ENCODE data around the gene SF3A2.

DNA sequence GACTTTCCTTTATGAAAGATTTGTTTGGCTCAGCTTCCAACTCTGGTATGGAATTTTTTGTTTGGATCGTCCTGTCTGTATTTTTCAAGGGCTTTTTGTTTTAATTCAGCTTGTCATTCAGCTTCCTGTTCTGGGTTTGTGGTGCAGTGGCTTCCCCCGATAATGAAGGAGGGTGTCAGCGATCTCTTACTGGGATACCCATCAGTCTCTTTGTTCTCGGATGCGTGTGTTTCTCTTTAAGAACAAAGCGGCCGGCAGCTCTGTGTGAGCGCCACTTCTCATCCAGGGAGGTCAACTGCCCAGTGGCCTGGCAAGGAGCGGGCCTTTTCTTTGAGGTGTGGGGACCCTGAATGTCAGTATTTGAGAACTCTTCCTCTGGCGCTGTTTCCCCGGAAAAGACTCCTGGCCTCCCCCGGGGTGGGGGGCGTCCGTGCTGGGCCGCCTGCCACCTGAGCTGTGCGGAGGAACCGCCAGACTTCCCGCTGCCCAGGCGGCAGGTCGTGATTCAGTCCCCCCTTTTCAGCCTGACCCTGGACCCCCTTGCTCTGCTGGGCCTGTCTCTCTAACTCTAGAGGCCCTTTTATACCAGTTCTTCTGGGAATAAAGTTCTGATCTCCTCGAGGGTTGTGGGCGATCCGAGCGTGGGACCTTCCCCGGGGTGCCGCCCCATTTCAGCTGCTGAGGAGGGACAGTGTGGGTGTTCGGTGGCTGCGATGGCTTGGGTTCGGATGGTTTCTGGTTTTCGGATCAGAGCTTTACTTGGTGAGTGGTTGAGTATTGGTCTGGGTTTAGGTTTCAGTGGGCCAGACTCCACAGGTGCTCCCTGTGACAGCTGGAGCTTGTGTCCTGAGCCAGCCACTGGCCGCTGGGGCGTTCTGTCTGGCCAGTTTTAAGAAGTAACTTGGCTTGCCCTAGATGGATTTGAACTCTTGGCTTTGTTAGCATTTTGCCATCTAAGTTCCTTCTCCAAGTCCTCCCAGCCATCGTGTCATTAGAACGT is 3.4 kb downstream of the SF3A2 start:
- no peak for TF ChIP-seq POLR2A (IDR thresholded peaks at IDR 0.05)
- TF ChIP-seq, protein P1, sequence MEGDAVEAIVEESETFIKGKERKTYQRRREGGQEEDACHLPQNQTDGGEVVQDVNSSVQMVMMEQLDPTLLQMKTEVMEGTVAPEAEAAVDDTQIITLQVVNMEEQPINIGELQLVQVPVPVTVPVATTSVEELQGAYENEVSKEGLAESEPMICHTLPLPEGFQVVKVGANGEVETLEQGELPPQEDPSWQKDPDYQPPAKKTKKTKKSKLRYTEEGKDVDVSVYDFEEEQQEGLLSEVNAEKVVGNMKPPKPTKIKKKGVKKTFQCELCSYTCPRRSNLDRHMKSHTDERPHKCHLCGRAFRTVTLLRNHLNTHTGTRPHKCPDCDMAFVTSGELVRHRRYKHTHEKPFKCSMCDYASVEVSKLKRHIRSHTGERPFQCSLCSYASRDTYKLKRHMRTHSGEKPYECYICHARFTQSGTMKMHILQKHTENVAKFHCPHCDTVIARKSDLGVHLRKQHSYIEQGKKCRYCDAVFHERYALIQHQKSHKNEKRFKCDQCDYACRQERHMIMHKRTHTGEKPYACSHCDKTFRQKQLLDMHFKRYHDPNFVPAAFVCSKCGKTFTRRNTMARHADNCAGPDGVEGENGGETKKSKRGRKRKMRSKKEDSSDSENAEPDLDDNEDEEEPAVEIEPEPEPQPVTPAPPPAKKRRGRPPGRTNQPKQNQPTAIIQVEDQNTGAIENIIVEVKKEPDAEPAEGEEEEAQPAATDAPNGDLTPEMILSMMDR (IDR thresholded peaks at IDR 0.05 in 4 of 5, conservative IDR thresholded peaks at IDR 0.05 in 1 of 5), result no peak

Measured in gastrocnemius medialis (tissue), 4 donors.